BE2C (cell line): ENCODE measurements around the gene SMARCA2.

Experiments used
- DNase-seq: peaks from one replicate; pipeline ENCODE4 v3.0.0-alpha.2; 2020
- H3K27me3 ChIP-seq: fragments of 250-450 bp; sonication (Bioruptor Pico); 2 replicates; pipeline ENCODE4 v1.5.1; 2020; ENCODE audit warnings: mild to moderate bottlenecking
- H3K36me3 ChIP-seq: fragments of 250-450 bp; sonication (Bioruptor Pico); 2 replicates; pipeline ENCODE4 v1.5.1; 2020; ENCODE audit warnings: mild to moderate bottlenecking
- H3K4me1 ChIP-seq: fragments of 250-450 bp; sonication (Bioruptor Pico); 2 replicates; pipeline ENCODE4 v1.5.1; 2020
- H3K4me3 ChIP-seq: 2 replicates; pipeline ENCODE4 v1.5.1; 2011; ENCODE audit warnings: low read depth, low read length
- H3K9me3 ChIP-seq: fragments of 250-450 bp; sonication (Bioruptor Pico); 2 replicates; pipeline ENCODE4 v1.5.1; 2020
- CTCF ChIP-seq: IDR thresholded peaks from 2 replicates; pipeline ENCODE4 v1.5.1; 2012; ENCODE audit warnings: mild to moderate bottlenecking, low read depth, low read length

Gene SMARCA2

GRCh38 chr9:2008372-2008771, 6.8 kb upstream of the SMARCA2 start:
- DNase-seq: no peak
- peaks cover 26% of the 10 kb centered on the region for H3K27me3 ChIP-seq
- H3K9me3 ChIP-seq: no peaks in the 10 kb centered on the region
- no peak for TF ChIP-seq CTCF
- no peaks in the 10 kb centered on the region; the same call in 1 of the 2 replicates for H3K36me3 ChIP-seq
- no peaks in the 10 kb centered on the region for H3K4me1 ChIP-seq
- no peak overlapping the region for H3K4me3 ChIP-seq

- H3K9me3 ChIP-seq: no peaks in the 10 kb centered on the region
- no peak for DNase-seq
- H3K27me3 ChIP-seq: peaks cover 61% of the 10 kb centered on the region
- no peaks in the 10 kb centered on the region for H3K4me1 ChIP-seq
- H3K4me3 ChIP-seq: no peak overlapping the region
- TF ChIP-seq CTCF: no peak
- H3K36me3 ChIP-seq: no peaks in the 10 kb centered on the region
These were observed 2.8 kb upstream of the SMARCA2 start for GRCh38 chr9:2012347-2012746.

GRCh38 chr9:2013743-2014475, 1.2 kb upstream of the SMARCA2 start:
- H3K4me3 ChIP-seq: peak overlapping the region; percentile 74
- peaks cover 76% of the 10 kb centered on the region for H3K27me3 ChIP-seq
- H3K36me3 ChIP-seq: no peaks in the 10 kb centered on the region
- no peak for TF ChIP-seq CTCF
- no peaks in the 10 kb centered on the region for H3K4me1 ChIP-seq
- no peaks in the 10 kb centered on the region for H3K9me3 ChIP-seq
- DNase-seq: no peak

DNA sequence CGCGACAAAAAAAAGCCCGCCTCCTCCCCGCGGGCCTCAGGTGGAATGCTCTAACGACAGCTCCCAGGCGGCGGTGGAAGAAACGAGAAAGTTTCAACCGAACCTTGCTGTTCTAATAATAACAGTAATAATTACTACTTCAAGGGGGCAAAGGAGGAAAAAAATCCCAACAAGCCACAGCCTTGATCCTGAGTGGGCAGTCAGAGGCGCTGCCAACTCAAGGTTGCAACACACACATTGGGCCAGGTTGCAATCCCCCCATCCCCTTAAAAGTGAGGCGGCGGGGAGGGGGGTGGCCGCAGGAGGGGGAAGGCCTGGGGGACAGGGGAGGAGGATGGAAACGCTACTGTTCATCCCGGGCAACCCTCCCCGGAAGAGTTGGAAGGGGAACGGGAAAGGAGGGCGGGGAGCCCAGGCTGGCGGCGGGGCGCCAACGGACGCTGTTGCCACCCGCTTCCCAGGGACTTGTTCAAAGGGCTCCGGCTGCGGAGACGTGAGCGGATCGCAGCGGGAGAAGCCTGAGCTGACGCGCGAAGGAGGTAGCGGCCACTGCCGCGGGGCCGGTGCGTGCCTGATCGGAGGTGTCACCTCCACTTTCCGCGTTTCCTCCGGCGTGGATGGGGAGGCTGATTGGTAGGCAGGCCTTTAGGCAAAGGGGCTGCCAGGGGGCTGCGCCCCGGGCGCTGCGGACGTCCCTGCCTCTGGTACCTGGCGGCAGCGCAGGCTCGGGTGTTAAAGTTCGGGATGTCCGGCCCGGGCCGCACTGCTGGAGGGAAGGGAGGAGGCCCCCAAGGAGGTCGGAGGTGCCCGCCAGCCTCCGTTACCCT, 647 bp downstream of the SMARCA2 start:
- TF ChIP-seq CTCF: no peak
- peaks cover 80% of the 10 kb centered on the region for H3K27me3 ChIP-seq
- DNase-seq: peak; percentile 34
- H3K9me3 ChIP-seq: no peaks in the 10 kb centered on the region
- H3K4me1 ChIP-seq: no peaks in the 10 kb centered on the region
- no peaks in the 10 kb centered on the region for H3K36me3 ChIP-seq
- peak overlapping the region; percentile 74 for H3K4me3 ChIP-seq

GRCh38 chr9:2016408-2017330, 1.5 kb downstream of the SMARCA2 start:
- Histone ChIP-seq H3K9me3 (no peaks in the 10 kb centered on the region), H3K4me1 (no peaks in the 10 kb centered on the region), H3K36me3 (no peaks in the 10 kb centered on the region), H3K4me3 (peak overlapping the region; percentile 74), H3K27me3 (peaks cover 73% of the 10 kb centered on the region)
- DNase-seq: peak; percentile 18
- TF ChIP-seq CTCF: no peak
